GM12892 (cell line): Measurements from ENCODE around the gene SPANXA1.
"Not testable (repeated sequence)": the region's sequence is repeated elsewhere in the genome, so short reads cannot be mapped to it uniquely, and the experiment has no call there.

Experiments
- POLR2A ChIP-seq: IDR thresholded peaks from 2 replicates; pipeline ENCODE4 v1.6.1; 2011; ENCODE audit warnings: low read depth, low read length, control low read depth
- POLR2AphosphoS5 ChIP-seq: IDR thresholded peaks from 2 replicates; pipeline ENCODE4 v1.6.1; 2011; ENCODE audit warnings: low read depth, low read length, control low read depth
- TAF1 ChIP-seq: IDR thresholded peaks from 2 replicates; pipeline ENCODE4 v1.6.1; 2011; ENCODE audit warnings: low read depth, mild to moderate bottlenecking, control low read depth, low read length, borderline replicate concordance

DNA sequence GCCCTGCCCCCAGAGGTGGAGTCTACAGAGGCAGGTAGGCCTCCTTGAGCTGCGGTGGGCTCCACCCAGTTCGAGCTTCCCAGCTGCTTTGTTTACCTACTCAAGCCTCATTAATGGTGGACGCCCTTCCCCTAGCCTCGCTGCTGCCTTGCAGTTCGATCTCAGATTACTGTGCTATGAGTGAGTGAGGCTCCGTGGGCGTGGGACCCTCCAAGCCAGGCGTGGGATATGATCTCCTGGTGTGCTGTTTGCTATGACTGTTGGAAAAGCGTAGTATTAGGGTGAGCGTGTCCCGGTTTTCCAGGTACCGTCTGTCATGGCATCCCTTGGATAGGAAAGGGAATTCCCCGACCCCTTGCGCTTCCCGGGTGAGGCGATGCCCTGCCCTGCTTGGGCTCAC, 42.0 kb downstream of the SPANXA1 start:
- not testable (repeated sequence) for TF ChIP-seq POLR2AphosphoS5, POLR2A, TAF1
